Activated CD4-positive, alpha-beta T cell treated with anti-CD3 and anti-CD28 coated beads, Interleukin-2, Interleukin-6, amounts not matched to agents 100 ng/mL and 50 ng/mL, durations not matched to agents 16 hours and 8 hours (primary cell): ENCODE results near the gene CXCL1.

Experiments
- DNase-seq: peaks from one replicate; pipeline ENCODE4 v3.0.0-alpha.2; 2020

CXCL1 gene

DNA sequence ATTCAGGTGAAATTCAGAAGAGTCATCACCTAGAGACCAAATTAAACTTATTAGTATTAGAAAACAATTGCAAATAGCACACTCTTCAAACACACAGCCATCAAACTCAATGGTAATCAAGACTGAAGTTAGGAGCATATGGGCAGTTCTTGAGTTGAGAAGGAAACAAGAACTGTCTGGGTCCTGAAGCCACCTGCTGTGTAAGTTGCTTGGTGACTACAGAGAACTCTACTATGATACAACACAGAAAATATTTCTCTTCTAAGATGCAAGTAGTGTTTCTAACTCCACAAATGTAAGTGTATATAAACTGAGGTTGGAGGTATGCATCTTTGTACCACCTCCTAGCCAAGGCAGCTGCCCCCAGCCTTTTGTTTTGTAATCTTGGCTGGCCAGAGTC, 16.4 kb upstream of the CXCL1 start:
- DNase-seq, result no peak

DNA sequence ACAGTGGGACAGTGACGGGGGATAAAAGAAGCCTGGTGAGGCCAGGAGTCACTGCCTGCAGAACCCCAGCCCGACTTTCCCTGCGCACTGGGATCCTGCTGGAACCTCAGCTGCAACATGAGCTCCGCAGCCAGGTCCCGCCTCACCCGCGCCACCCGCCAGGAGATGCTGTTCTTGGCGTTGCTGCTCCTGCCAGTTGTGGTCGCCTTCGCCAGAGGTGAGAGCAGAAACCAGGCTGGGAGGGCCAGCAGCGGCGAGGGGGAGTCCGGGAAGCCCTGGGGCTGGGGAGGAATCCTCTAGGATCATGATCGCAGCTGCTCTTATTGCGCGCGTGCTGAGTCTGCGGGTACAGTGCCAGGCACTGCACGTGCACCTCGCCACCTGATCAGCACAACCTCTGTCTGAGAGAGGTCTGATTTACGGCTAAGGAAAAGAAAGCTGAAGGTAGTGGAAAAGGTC, 15.9 kb upstream of the CXCL1 start, which contains the start of gene PF4V1:
Gene PF4V1, plus strand, starts transcription at position 51 of the 459 bp plus-strand sequence. Its CDS starts 67 bp downstream, at position 118.
- DNase-seq, result no peak

DNA sequence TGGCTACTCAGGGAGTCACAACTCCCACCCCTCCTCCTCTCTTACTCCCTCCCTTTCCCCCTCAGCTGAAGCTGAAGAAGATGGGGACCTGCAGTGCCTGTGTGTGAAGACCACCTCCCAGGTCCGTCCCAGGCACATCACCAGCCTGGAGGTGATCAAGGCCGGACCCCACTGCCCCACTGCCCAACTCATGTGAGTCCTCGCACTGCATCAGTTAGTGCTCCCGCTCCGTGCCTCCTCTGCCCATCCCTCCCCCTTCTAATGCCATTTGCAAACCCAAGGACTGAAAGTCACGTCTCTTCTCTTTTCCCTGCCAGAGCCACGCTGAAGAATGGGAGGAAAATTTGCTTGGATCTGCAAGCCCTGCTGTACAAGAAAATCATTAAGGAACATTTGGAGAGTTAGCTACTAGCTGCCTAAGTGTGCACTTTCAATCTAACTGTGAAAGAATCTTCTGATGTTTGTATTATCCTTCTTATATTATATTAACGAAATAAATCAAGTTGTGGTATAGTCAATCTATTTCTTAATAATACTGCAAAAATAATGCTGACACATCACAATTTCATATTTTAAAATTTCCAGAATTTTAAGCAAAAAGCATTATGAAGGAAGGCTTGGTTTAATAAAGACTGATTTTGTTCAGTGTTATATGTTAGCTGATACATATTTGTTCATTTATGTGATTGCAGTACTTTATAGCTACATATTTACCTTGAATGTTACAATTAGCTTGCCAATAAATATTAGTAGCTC, 15.3 kb upstream of the CXCL1 start:
- no peak for DNase-seq

DNA sequence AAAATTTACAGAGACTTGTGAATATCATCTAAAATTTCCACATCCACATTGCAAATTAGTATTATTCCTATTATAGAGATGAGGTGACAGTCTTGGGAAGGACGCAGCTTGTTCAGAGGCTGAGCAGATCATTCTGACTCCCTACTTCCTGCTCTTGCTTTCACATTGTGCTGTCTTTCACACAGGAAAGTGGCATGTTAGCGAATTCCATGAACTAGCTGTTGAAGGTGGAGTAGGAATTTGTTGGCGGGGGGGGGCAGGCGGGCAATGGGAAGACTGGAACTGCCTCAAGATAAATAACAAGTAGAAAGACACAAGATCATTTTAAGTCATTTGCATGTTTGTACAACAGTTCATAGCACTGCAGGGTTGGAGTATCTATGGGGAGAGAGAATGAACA, 13.8 kb upstream of the CXCL1 start:
- no peak for DNase-seq

DNA sequence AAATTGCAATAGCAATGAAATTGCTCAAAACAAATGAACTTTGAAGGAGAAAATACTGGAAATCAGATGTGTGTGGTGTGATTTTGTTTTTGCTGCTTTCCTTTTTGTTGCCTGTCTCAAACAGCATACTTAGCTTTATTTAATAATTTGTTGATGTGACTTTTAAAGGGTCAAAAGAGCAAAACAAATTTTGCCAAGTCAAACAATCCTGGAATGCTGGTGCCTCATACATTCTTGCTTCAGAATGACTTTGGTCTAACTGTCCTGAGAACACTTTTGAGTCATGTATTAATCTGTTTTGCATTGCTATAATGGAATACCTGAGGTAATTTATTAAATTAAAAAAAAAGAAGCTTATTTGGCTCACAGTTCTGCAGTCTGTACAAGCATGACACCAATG, 12.7 kb upstream of the CXCL1 start:
- DNase-seq, result no peak

DNA sequence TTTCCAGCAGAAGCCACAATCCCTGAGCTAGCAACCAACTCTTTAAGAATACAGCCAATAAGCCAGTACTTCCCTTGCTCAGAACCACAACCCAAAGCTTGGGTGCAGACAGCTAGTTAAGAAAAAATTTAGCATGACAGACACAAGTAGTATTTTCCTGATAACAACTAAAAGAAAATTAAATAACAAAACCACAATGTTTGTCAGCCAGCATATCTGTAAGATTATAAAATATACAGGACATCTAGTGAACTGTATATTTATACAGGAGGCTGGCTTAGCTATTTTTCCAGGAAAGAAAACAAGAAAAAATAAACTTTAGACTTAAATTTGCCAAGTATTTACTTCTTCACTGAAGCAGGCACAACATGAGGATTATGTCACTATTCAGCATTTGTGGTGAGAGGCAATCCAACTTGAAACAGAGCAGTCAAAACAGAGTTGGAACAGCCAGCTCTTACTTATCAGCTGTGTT, 9.5 kb upstream of the CXCL1 start:
- no peak for DNase-seq

DNA sequence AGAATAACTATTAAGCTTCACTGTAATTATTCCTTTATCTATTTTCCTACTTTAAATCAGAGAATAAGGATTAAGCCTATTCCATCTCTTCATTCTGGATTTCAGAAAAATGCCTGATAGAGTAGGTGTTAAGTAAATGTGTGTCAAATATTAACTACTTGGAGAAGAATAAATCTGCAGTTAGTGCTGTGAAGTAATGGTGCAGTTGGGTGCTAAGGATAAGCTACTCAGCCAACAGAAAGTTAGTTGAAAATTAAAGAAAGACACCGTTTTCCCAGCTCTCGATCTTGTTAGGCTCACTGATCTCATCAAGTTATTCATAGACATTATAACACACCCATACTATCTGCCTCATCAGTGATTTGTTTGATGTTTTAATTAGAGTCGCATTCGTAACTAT, 9.0 kb upstream of the CXCL1 start:
- DNase-seq, result no peak

DNA sequence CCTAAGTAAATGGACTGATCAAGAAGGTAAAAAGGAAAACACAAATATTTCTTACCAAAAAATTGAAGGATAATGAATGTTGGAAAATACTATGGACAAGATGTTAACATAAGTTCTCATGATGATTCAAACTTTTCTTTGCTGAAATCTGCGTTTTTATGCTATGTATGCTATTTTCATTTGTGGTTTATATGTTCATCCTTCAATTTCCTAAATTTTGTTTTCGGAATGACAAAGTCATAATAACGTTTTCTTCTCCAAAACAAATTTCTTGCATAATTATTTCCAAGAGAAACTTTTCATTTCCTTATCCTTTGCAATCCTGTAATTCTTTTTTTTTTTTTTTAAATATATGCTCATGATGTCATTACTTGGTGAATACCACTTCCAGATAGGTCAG, 8.3 kb upstream of the CXCL1 start:
- DNase-seq, result no peak

DNA sequence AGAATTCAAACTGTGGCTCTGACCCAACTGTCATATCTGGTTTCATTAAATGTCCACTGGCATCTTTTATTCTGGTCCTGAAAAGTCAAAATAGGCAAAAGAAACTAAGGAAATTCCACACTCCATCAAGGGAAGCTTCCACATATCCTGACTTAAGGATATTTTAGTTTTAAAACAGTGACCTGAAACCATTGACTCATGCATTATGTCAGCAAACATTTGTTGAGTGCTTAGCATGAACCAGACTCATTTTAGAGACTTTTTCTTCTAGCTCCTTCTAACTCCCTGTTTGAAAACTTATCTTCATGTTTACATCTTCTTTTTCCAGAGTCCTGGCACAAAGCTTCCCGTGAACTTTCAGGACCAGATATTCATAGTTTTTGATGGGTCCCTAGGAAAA, 6.9 kb upstream of the CXCL1 start:
- DNase-seq, result no peak

DNA sequence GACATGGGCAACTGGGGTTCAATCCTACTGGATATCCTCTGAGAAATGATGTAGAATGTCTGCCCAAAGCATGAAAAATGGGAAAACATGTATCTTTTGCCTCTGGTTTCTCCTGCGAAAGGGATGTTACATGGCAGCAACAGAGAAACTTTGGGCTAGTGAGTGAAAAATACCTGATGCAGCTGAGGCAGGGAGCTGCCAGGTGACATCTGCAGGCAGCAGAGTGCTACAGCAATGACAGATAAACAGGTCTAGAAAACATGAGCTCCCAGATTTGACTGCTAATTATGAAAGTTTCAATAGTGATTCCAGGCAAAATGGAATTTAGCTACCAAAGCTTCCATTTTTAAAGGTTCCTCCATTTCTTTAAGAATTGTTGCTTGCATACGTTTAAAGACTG, 4.8 kb upstream of the CXCL1 start:
- peak; percentile 2 for DNase-seq

DNA sequence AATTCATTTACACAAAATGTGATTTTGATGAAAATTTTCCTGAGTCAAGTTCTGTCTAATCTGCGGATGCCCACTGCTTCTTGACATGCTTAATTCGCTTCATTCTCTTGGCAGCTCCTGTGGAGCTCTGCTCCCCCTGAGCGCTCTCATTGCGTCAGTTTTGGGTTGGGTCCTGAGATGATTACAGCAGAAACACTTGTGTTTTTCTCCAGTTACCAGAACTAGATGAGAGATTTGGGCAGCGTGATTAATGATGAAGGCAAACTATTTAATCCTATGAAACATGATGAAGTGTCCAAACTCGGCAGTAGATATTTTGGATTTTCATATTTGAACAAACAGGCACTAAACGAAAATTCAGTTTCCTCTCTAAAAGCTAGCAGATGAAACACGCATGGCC, 4.2 kb upstream of the CXCL1 start:
- DNase-seq, result no peak

DNA sequence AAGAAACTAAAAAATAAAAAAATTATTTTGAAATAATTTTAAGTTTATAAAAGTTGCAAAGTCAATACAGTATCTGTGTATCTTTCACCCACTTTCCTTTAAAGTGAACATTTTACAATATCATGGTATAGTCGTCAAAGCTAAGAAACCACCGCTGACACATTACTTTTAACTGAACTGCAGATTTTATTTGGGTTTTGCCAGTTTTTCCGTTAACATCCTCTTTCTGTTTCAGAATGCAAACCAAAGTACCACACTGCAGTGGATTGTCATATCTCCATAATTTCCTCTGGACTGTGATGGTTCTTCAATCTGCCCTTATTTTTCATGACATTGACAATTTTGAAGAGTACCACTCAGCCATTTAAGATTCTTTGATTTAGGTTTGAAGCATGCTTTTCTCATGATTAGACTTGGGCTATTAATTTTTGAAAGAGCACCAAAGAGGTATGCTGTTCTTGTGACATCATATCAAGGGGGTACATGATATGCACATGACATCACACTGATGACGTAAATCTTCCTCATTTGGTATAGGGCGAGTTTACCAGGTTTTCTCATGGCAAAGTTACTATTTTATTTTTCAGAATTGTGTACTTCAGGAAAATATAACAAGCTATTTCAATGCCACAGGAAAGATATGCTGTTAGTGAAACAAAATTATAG, 3.6 kb upstream of the CXCL1 start:
- no peak for DNase-seq

DNA sequence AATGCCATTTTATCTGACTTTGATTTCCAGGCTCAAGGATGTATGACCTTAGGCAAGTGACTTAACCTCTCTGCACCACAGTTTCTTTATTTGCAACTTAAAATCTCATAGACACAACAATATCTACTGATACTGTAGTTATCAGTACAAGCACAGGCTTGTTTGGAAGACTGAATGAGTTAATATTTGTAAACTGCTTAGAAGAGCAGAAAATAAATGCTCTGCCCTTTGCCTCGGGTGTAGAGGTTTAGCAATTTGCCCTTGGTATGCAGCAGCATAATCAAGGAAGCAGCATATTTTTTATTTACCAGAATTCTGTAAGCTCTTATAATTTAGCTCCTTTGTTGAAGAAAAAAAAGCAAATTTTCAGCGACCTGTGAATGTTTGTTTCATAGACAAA, 2.9 kb upstream of the CXCL1 start:
- DNase-seq, result no peak

DNA sequence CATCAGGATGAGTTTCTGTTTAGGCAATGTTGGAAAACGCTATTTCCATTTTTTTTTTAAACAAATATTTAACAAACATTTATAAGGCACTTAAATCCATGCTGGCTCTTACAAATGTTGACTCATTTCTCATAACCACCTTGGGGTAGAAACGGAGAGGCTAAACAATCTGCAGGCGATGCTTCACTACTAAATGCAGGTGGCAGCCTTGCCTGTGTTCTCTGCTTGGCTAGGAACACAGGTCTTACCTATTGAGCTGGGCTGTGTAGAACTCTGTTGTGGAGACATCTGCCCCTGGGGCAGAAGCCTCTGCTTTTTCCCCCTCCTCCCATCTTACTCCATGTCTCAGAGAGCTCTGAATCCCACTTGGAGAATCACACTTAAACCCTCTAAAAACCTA, 1.4 kb upstream of the CXCL1 start:
- DNase-seq, result peak; percentile 5

DNA sequence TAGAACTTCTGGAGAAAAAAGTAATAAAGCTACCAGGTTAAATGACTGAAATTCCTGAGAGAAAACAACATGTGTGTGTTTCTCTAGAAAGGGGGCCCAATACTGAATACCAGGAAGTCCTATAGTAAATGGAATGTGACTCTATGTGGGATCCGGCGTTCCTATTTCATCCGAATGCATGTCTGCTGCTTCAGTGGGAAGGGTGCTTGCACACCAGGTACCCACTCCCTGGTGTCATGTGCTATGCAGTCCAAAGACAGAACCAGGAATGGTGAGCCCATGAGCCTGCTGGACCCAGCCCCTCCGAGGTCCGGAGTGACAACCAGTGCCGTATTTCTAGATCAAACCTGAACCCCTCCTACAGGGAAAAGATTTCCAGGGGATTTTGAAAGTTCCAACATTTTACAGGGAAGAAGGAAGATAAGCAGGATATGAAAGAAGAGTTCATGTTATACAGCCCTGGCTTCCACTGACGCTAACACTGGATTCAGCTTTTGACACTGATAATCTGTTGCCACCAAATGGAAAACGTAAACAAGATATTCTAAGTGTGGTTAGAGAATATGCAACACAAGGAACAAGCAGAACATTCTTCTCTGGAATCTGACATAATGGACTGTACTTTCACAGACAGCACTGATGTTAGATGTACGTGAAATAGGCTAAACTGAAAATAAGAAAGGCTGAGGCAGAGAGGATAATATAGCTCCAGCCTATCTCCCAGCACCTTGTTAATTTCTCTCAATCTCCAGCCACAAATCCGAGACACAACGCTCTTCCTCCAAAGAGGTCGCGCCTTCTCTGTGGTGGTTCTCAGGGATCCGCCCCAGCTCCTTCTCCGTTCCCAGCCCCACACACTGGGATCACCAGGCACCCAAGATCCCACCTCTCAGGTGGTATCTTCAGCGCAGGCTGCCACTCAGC, 725 bp upstream of the CXCL1 start:
- no peak for DNase-seq

DNA sequence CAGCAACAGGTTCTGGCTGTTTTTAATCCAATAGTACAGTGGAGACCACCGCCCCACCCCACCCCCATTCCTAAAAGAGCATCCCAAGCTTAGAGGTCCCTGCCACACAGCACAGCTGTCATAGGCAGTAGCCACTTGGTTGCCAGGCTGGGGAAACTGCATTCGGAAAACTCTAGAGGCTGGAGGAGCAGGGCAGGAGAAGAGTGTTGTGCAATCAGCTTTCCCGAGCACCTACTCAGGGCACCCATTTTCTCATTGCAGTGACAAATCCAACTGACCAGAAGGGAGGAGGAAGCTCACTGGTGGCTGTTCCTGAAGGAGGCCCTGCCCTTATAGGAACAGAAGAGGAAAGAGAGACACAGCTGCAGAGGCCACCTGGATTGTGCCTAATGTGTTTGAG, 1.1 kb downstream of the CXCL1 start:
- no peak for DNase-seq

DNA sequence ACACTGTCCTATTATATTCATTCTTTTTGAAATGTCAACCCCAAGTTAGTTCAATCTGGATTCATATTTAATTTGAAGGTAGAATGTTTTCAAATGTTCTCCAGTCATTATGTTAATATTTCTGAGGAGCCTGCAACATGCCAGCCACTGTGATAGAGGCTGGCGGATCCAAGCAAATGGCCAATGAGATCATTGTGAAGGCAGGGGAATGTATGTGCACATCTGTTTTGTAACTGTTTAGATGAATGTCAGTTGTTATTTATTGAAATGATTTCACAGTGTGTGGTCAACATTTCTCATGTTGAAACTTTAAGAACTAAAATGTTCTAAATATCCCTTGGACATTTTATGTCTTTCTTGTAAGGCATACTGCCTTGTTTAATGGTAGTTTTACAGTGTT, 1.6 kb downstream of the CXCL1 start:
- DNase-seq, result no peak

DNA sequence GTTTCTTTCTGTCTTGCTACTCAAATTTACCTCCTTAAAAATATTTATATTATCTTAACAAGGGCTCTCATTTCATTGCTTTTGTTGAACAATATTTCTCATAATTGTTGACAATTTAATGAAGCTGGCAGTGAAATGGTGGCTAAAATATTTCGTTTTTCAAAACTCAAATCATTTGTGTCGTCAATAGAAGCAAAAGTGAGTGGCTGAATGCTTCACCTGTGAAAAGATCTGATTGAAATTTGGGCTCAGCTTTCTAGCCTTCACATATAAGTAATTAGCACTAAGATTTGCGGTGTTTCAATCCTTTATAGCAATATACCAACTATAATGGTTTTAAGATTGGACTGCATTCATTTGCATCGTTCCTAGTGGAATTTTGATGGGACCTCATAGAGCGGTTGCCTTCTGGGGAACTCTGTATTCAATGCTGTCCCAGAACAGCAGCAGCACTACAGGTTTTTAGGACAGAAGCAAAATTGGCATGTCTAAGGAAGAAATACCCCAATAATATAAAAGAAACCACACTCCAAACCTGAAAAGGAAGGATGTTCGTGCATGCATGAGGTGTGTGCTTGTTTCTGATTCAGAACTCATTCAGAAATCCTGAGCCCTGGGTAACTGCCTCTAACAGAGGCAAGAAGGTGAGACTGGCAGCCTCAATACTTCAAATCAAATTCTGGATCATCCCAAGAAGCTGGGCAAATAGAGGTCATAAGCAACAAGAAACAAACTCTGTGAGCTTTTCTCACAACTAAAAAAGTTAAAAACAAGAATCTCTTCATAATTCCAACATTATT, 2.5 kb downstream of the CXCL1 start:
- no peak for DNase-seq

DNA sequence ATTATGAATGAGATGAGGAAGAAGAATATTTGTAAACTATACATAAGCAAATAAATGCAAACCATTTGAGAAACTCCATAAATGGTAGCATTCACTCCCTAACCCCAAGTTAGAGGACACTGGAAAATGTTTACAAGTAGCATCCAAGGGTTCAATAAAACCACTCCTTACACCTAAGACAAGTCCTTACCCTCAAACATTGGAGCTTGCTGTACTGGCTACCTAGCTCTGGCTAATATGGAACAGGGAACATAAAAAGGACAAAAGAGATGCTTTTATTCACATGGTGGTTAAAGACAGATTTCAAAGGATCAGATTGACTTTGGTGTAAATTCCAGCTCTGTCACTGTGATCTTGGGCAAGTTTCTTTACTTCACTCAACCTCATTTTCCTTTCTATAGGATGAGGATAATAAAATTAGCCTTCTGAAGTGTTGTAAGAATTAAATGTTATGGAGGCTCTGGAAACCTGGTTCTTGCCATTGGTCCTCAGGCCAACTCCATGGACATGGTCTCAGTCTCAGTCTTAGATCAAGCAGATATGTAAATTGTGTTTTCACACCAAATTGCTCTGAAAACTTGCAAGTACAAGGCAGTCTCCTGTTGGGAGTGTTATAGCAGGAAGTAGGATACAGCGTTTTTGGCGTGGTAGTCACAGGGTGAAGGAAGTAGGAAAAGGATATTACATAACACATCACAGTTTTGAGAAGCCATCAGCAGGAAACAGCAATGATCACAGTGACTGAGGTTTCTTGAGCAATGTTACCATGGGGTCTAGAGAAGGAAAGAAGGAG, 3.3 kb downstream of the CXCL1 start:
- DNase-seq, result no peak

DNA sequence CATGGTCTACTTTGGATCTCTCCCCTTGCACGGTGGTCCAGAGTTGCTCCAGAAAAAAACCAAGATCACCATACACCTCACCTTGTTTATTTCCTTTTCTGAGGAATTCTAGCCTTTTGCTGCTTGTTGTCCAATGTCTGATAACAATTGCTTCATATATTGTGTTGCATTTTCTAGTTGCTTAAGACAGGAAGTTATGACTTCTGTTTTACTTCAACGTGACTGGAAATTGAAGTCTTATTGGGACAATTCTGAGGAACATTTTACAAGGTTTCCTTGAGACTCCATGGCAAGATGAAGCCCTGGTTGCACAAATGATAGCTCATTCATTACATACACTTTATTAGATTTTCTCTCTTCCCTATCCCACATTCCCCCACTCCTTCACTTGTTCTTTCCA, 5.2 kb downstream of the CXCL1 start:
- no peak for DNase-seq

DNA sequence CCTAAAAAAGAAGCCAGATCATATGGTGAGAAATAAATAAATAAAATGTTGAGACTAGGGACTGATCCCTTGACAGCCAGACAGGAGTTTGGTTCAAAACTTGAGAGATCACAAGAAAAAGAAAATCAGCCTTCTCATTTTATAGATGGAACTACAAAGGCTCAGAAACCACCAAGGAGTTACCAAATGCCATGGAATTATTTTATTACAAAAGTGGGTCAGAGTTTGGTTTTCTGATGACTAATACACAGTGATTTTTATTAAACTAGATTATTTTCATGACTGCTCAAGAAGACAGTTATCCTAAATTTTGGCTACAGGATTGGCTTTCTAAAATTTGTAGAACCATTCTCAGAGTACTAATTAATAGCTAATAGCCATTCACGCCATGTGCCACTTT, 6.2 kb downstream of the CXCL1 start:
- no peak for DNase-seq

DNA sequence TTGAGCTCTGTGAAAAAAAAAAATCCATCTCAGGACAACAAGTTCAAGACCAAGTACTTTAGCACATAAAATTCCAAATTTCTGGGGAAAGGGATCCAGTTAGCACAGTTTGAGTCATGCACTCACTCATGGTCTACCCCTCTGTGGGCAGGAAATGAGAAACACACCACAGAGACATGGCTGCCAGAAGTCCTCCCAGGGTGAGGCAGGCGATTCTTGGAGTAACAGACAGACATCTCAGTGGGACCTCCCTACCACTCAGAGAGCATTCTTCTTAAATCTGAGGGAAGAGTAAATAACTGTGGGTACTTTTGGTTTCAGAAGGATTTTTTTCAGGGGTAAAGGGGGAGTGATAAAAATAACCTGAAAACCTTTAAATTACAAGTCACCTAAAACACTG, 14.1 kb downstream of the CXCL1 start:
- DNase-seq, result no peak
